Prostate gland (tissue), 2 donors: Measurements from ENCODE around the gene ACSL1.

Source experiments
- POLR2A ChIP-seq: fragments of 450-650 bp; IDR thresholded peaks from one replicate; pipeline ENCODE4 v1.6.1; 2016; ENCODE audit warnings: antibody characterized with exemption, mild to moderate bottlenecking
- POLR2AphosphoS5 ChIP-seq: sonication (generic); formaldehyde crosslinking; IDR thresholded peaks from one replicate; pipeline ENCODE4 v1.6.1; 2017; ENCODE audit warnings: antibody characterized with exemption
- TF ChIP-seq, protein P1 (sequence below), 4 experiments: fragments of 200-600 bp in 2 of 4; fragments of 450-650 bp in 2 of 4; sonication (generic) in 2 of 4; IDR thresholded peaks; 1 replicate in 3 of 4; 2 replicates in 1 of 4; pipeline ENCODE4 v1.5.1; 2016 to 2019; ENCODE audit warnings: antibody characterized with exemption in 4 of 4, mild to moderate bottlenecking in 2 of 4, moderate library complexity in 2 of 4

DNA sequence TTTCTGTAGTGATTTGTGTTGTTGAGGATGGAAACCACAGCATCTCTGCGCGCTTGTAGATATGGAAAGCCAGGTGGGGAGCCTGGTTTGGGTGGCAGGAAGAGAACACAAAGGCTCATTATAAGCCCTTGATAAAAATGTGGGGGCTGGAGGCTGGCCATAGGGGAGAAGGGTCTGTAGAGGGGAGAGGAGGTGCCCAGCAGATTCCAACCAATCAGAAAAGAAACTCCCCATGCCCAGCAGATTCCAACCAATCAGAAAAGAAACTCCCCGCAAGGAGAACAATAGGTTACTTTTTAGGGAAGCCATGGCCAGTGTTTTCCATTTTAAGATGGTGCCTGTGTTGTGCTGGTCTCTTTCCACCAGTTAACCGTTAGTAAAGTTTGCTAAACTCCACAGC, 82.1 kb downstream of the ACSL1 start:
- TF ChIP-seq POLR2A, result no peak
- TF ChIP-seq, protein P1, sequence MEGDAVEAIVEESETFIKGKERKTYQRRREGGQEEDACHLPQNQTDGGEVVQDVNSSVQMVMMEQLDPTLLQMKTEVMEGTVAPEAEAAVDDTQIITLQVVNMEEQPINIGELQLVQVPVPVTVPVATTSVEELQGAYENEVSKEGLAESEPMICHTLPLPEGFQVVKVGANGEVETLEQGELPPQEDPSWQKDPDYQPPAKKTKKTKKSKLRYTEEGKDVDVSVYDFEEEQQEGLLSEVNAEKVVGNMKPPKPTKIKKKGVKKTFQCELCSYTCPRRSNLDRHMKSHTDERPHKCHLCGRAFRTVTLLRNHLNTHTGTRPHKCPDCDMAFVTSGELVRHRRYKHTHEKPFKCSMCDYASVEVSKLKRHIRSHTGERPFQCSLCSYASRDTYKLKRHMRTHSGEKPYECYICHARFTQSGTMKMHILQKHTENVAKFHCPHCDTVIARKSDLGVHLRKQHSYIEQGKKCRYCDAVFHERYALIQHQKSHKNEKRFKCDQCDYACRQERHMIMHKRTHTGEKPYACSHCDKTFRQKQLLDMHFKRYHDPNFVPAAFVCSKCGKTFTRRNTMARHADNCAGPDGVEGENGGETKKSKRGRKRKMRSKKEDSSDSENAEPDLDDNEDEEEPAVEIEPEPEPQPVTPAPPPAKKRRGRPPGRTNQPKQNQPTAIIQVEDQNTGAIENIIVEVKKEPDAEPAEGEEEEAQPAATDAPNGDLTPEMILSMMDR (IDR thresholded peaks at IDR 0.05), result no peak
- no peak for TF ChIP-seq POLR2AphosphoS5
